Testis (tissue), 3 donors: Measurements from ENCODE around the gene SYNGR2. TPM values are rescaled to one million over a fixed set of nuclear protein-coding genes. Genes with fewer than 3 reads are reported as not detected.
A peak's percentile ranks its signal among the peaks of the same experiment; 100 is the strongest.

Experiments
- DNase-seq: peaks from one replicate; pipeline ENCODE4 v3.0.0-alpha.2; 2019
- H3K27ac ChIP-seq, 2 donors: fragments of 200-600 bp; sonication (generic); one replicate each; pipeline ENCODE4 v1.5.1; 2019
- H3K27me3 ChIP-seq: fragments of 200-600 bp; sonication (generic); one replicate; pipeline ENCODE4 v1.5.1; 2019
- H3K36me3 ChIP-seq: fragments of 200-600 bp; sonication (generic); one replicate; pipeline ENCODE4 v1.5.1; 2017; ENCODE audit warnings: low read depth; ENCODE audit errors: missing control alignments
- H3K4me1 ChIP-seq: fragments of 200-600 bp; sonication (generic); one replicate; pipeline ENCODE4 v1.5.1; 2019
- H3K4me3 ChIP-seq, 2 donors: fragments of 200-600 bp; sonication (generic); one replicate each; pipeline ENCODE4 v1.5.1; 2017 to 2019
- H3K9me3 ChIP-seq: fragments of 200-600 bp; sonication (generic); one replicate; pipeline ENCODE4 v1.5.1; 2017
- CTCF ChIP-seq, 3 experiments: fragments of 450-650 bp in 2 of 3; fragments of 200-600 bp in 1 of 3; sonication (generic) in 1 of 3; IDR thresholded peaks; one replicate each; pipeline ENCODE4 v1.5.1; 2016 to 2019; ENCODE audit warnings: antibody characterized with exemption in 3 of 3, mild to moderate bottlenecking in 2 of 3, moderate library complexity in 1 of 3
- POLR2A ChIP-seq: fragments of 450-650 bp; IDR thresholded peaks from one replicate; pipeline ENCODE4 v1.6.1; 2017; ENCODE audit warnings: antibody characterized with exemption, mild to moderate bottlenecking, moderate library complexity
- WGBS, 2 donors: methylation state at CpG; one replicate each; pipeline ENCODE4 v1.1.5; 2018; 5-methylcytosine and 5-hydroxymethylcytosine counted together
- intact Hi-C: fragments of 100-400 bp; cut with DNase I; formaldehyde crosslinking; loops from one replicate; pipeline ENCODE4 v1.15.1; 2023; ENCODE audit warnings: low total_unique reads
- polyA plus RNA-seq: library from polyadenylated mRNA; stranded (reverse); fragments of 350-450 nt; fragmentation: Illumina TruSeq; extraction: RNeasy Lipid Tissue Mini Kit (QIAGEN cat#74804); gene quantifications from one replicate; pipeline ENCODE4 v1.2.3, GENCODE V29; 2014; ENCODE audit warnings: low read depth, low replicate concordance; ENCODE audit not compliant: insufficient read depth
- total RNA-seq, 2 donors: library from RNA; depleted of rRNA; stranded (reverse); fragments of >200 nt; gene quantifications; one replicate each; pipeline ENCODE4 v1.2.3, GENCODE V29; 2016

The SYNGR2 gene
- total and polyA plus RNA-seq, 3 donors from 2014 or later: 63.7 to 70.6 (median 68.7) TPM

- H3K9me3 ChIP-seq: no peaks in the 10 kb centered on the region
- no peak overlapping the region for H3K4me3 ChIP-seq
- TF ChIP-seq POLR2A (no peak), CTCF (IDR thresholded peaks at IDR 0.05) (no peak)
- no peak for DNase-seq
- peaks cover 25% of the 10 kb centered on the region for H3K4me1 ChIP-seq
- peak overlapping the region; percentile 47 to 67 for H3K27ac ChIP-seq
- no peaks in the 10 kb centered on the region for H3K27me3 ChIP-seq
- intact Hi-C loops: no loop called here
- 70 to 79% methylated on average over 6 of the region's 6 CpGs for WGBS, 2 donors
- no peaks in the 10 kb centered on the region for H3K36me3 ChIP-seq
These were observed 41.5 kb upstream of the SYNGR2 start for GRCh38 chr17:78126895-78127238.

- H3K9me3 ChIP-seq: no peaks in the 10 kb centered on the region
- H3K4me3 ChIP-seq: peak overlapping the region; percentile 58 to 74
- H3K4me1 ChIP-seq: peaks cover 25% of the 10 kb centered on the region
- H3K27ac ChIP-seq: peak overlapping the region; percentile 47 to 67
- no peaks in the 10 kb centered on the region for H3K27me3 ChIP-seq
- DNase-seq: peak; percentile 55
- H3K36me3 ChIP-seq: no peaks in the 10 kb centered on the region
- intact Hi-C loops: no loop called here
- 10 to 17% methylated on average over 4 to 25 of the region's 25 CpGs for WGBS, 2 donors
- TF ChIP-seq CTCF (IDR thresholded peaks at IDR 0.05) (no peak), POLR2A (no peak)
These were observed 41.0 kb upstream of the SYNGR2 start for GRCh38 chr17:78127239-78127887.

GRCh38 chr17:78127888-78128550 lies 40.4 kb upstream of the SYNGR2 start:
- TF ChIP-seq CTCF (IDR thresholded peaks at IDR 0.05) (no peak), POLR2A (no peak)
- Histone ChIP-seq H3K27me3 (no peaks in the 10 kb centered on the region), H3K36me3 (no peaks in the 10 kb centered on the region), H3K4me3 (peak overlapping the region; percentile 58 to 74), H3K4me1 (peaks cover 25% of the 10 kb centered on the region), H3K9me3 (no peaks in the 10 kb centered on the region), H3K27ac (peak overlapping the region; percentile 47 to 67)
- WGBS, 2 donors: 2% methylated on average over 24 of the region's 39 CpGs; no CpG with 5 or more reads in 1 of the 2 donors
- DNase-seq: no peak
- intact Hi-C loops: no loop called here

GRCh38 chr17:78128551-78129350 lies 39.6 kb upstream of the SYNGR2 start, which contains the start of gene TMC6:
Gene TMC6 (minus strand): TSS chr17:78128755. CDS start chr17:78126832, 1,923 bp downstream.
- H3K27me3 ChIP-seq: no peaks in the 10 kb centered on the region
- no peaks in the 10 kb centered on the region for H3K36me3 ChIP-seq
- intact Hi-C loops: no loop called here
- WGBS, 2 donors: 10 to 13% methylated on average over 8 to 27 of the region's 54 CpGs
- DNase-seq: no peak
- H3K4me3 ChIP-seq: peak within 1 kb of the TSS; percentile 58 to 74
- TF ChIP-seq POLR2A: no peak
- TF ChIP-seq CTCF (IDR thresholded peaks at IDR 0.05): no peak
- H3K9me3 ChIP-seq: no peaks in the 10 kb centered on the region
- H3K27ac ChIP-seq: peak within 1 kb of the TSS; percentile 47 to 67
- H3K4me1 ChIP-seq: peaks cover 25% of the 10 kb centered on the region
